ENCODE results near the gene CLPSL2. TPM values are rescaled to one million over a fixed set of nuclear protein-coding genes. Genes with fewer than 3 reads are reported as not detected.

The CLPSL2 gene
- total RNA-seq, 1 donor = not detected

- peak; percentile 81 for DNase-seq (ENCODE audit: insufficient read length, low spot score, missing footprints)
- H3K27me3 ChIP-seq (ENCODE audit: insufficient read depth, low read length) = peaks cover 49% of the 10 kb centered on the region
- H2AFZ ChIP-seq (ENCODE audit: low read length) = no peak overlapping the region
- H3K4me1 ChIP-seq (ENCODE audit: insufficient read depth, low read length) = no peaks in the 10 kb centered on the region
- no peak overlapping the region for H3K4me2 ChIP-seq (ENCODE audit: insufficient read depth, low read length)
- TF ChIP-seq CTCF (IDR thresholded peaks at IDR 0.05; ENCODE audit: extremely low read depth, low read depth, low read length) = no peak
- no peaks in the 10 kb centered on the region for H4K20me1 ChIP-seq (ENCODE audit: insufficient read depth, low read length)
- no peaks in the 10 kb centered on the region for H3K36me3 ChIP-seq (ENCODE audit: insufficient read depth, low read length)
- no peak overlapping the region for H3K27ac ChIP-seq (ENCODE audit: low read depth, low read length)
- no peaks in the 10 kb centered on the region for H3K9me3 ChIP-seq (ENCODE audit: low read depth, low read length)
- H3K79me2 ChIP-seq (ENCODE audit: insufficient read depth, low read length) = no peaks in the 10 kb centered on the region
- H3K4me3 ChIP-seq (ENCODE audit: insufficient read depth, low read length) = no peak overlapping the region
Measured at GRCh38 chr6:35786810-35787209, 10.4 kb downstream of the CLPSL2 start.

- H4K20me1 ChIP-seq (ENCODE audit: insufficient read depth, low read length) = no peaks in the 10 kb centered on the region
- H3K79me2 ChIP-seq (ENCODE audit: insufficient read depth, low read length) = no peaks in the 10 kb centered on the region
- TF ChIP-seq CTCF (IDR thresholded peaks at IDR 0.05; ENCODE audit: extremely low read depth, low read depth, low read length) = no peak
- H3K27ac ChIP-seq (ENCODE audit: low read depth, low read length) = no peak overlapping the region
- H3K36me3 ChIP-seq (ENCODE audit: insufficient read depth, low read length) = no peaks in the 10 kb centered on the region
- H3K4me2 ChIP-seq (ENCODE audit: insufficient read depth, low read length) = no peak overlapping the region
- no peaks in the 10 kb centered on the region for H3K9me3 ChIP-seq (ENCODE audit: low read depth, low read length)
- DNase-seq (ENCODE audit: insufficient read length, low spot score, missing footprints) = peak; percentile 83
- H2AFZ ChIP-seq (ENCODE audit: low read length) = no peak overlapping the region
- H3K27me3 ChIP-seq (ENCODE audit: insufficient read depth, low read length) = peaks cover 48% of the 10 kb centered on the region
- H3K4me3 ChIP-seq (ENCODE audit: insufficient read depth, low read length) = no peak overlapping the region
- no peaks in the 10 kb centered on the region for H3K4me1 ChIP-seq (ENCODE audit: insufficient read depth, low read length)
Measured at GRCh38 chr6:35787266-35788218, 11.1 kb downstream of the CLPSL2 start.

DNA sequence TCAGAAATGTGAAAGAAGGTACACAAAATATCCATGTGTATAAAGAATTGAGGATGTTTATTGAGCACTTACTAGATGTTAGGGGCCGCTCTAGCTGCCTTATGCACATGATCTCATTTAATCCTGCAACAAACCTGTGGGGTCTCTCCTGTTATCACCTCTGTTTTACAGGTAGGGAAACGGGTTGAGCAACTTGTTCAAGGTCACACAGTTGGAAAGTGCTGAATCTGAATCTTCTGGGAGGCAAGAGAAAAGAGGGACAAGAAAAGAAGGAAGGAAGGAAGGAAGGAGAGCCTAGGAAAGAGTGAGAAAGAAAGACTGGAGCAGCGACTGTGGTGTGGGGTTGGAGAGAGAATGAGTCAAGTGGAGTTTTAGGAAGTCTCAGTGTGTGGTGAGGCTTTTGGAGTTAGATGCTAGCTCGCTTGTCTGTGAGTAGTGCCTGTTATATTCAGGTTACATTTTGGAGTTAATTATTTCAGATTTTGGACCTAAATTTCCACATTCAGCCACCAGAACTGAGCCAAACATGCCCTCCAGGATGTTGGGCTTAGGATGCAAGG, 12.1 kb downstream of the CLPSL2 start:
- H3K9me3 ChIP-seq (ENCODE audit: low read depth, low read length) = no peaks in the 10 kb centered on the region
- H3K4me2 ChIP-seq (ENCODE audit: insufficient read depth, low read length) = no peak overlapping the region
- no peak for TF ChIP-seq CTCF (IDR thresholded peaks at IDR 0.05; ENCODE audit: extremely low read depth, low read depth, low read length)
- H2AFZ ChIP-seq (ENCODE audit: low read length) = no peak overlapping the region
- H3K4me3 ChIP-seq (ENCODE audit: insufficient read depth, low read length) = no peak overlapping the region
- H3K4me1 ChIP-seq (ENCODE audit: insufficient read depth, low read length) = no peaks in the 10 kb centered on the region
- no peak for DNase-seq (ENCODE audit: insufficient read length, low spot score, missing footprints)
- H3K36me3 ChIP-seq (ENCODE audit: insufficient read depth, low read length) = no peaks in the 10 kb centered on the region
- no peaks in the 10 kb centered on the region for H3K79me2 ChIP-seq (ENCODE audit: insufficient read depth, low read length)
- no peak overlapping the region for H3K27ac ChIP-seq (ENCODE audit: low read depth, low read length)
- H3K27me3 ChIP-seq (ENCODE audit: insufficient read depth, low read length) = peaks cover 53% of the 10 kb centered on the region
- H4K20me1 ChIP-seq (ENCODE audit: insufficient read depth, low read length) = no peaks in the 10 kb centered on the region

- H2AFZ ChIP-seq (ENCODE audit: low read length) = no peak overlapping the region
- H3K4me1 ChIP-seq (ENCODE audit: insufficient read depth, low read length) = no peaks in the 10 kb centered on the region
- H3K9me3 ChIP-seq (ENCODE audit: low read depth, low read length) = no peaks in the 10 kb centered on the region
- no peak overlapping the region for H3K4me3 ChIP-seq (ENCODE audit: insufficient read depth, low read length)
- DNase-seq (ENCODE audit: insufficient read length, low spot score, missing footprints) = no peak
- H3K4me2 ChIP-seq (ENCODE audit: insufficient read depth, low read length) = no peak overlapping the region
- no peak for TF ChIP-seq CTCF (IDR thresholded peaks at IDR 0.05; ENCODE audit: extremely low read depth, low read depth, low read length)
- no peaks in the 10 kb centered on the region for H3K36me3 ChIP-seq (ENCODE audit: insufficient read depth, low read length)
- H3K27ac ChIP-seq (ENCODE audit: low read depth, low read length) = no peak overlapping the region
- no peaks in the 10 kb centered on the region for H3K79me2 ChIP-seq (ENCODE audit: insufficient read depth, low read length)
- no peaks in the 10 kb centered on the region for H4K20me1 ChIP-seq (ENCODE audit: insufficient read depth, low read length)
- peaks cover 55% of the 10 kb centered on the region for H3K27me3 ChIP-seq (ENCODE audit: insufficient read depth, low read length)
Measured at GRCh38 chr6:35790683-35791082, 14.3 kb downstream of the CLPSL2 start.

Data from osteoblast (primary cell).